NCI-H187 (cell line): ENCODE measurements around the gene RAD51B.
"Not testable (repeated sequence)": the region's sequence is repeated elsewhere in the genome, so short reads cannot be mapped to it uniquely, and the experiment has no call there.

Source experiments
- DNase-seq, 2 experiments: peaks; one replicate each; lab custom pipeline; 2025; lab: John Stamatoyannopoulos, UW

Gene RAD51B

DNA sequence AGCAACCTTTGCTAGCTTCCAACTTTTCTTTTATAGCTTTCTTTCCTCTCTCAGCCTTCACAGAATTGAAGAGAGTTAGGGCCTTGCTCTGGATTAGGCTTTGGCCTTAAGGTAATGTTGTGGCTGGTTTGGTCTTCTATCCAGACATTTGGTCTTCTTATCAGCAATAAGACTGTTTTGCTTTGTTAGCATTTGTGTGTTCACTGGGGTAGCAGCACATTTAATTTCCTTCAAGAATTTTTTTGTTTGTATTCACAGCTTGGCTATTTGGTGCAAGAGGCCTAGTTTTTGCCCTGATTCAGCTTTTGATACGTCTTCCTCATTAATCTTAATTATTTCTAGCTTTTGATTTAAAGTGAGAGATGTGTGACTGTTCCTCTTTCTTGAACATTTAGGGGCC lies 130.8 kb downstream of the RAD51B start:
- no peak for DNase-seq

DNA sequence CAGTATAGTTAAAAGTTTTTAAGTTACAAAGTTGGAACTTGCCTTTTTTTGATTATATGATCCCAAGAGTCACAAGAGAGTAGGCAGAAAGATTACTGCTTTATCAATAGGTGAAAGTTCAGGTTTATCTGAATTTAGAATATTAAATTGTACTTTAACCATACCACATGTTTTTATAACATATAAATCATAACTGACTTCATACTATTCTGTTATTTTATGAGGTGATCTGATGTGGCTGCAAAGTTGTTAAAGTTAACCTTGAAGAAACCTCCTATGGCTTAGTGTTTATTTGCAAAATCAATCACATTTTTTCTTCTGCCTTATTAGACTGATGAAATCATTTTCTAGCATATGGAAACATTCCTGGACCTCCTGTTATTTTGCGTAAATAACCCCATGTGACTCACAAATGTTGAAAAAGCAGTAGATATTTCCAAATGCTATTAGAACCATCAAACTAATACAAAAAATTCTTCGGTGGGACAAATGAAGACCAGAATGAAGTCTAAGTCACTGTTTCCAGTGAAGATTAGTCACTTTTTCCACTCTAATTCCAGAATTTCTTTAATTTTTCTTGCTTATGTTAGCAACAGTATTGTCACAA lies 132.1 kb downstream of the RAD51B start:
- no peak for DNase-seq

DNA sequence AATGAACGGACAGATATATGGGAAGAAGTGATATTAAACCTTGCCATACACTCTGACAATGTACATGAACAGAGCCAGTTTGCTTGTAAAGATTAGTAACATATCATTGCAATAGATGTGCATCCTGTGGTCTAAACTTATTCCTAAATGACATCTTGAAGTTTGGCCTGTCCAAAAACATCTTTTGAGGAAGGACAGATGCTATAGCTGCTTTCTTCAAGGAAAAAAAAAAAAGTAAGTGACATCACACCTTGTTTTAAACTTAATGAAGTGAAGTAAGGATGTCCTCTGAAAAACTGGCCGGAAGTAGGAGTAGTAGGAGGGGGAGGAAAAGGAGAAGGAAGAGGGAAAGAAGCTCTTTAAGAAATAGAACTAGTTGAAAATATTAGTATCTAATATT lies 132.8 kb downstream of the RAD51B start:
- no peak for DNase-seq

DNA sequence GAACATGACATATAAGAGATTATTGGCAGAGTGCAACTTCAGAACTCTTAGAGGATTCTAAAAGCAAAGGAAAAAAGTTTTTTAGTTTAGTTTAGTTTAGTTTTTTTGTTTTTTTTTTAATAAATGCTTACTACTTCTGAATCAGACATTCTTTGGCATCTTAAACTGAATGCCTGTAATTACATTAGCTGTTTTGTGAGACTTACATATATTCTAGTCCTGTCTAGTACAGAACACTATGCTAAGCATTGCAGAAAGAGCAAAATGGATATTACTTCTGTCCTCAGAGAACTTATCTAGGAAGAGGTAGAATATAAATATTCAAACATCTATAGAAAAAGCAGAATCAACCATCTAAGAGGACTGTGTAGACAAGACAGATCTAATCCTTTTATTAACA lies 133.2 kb downstream of the RAD51B start:
- DNase-seq: no peak

DNA sequence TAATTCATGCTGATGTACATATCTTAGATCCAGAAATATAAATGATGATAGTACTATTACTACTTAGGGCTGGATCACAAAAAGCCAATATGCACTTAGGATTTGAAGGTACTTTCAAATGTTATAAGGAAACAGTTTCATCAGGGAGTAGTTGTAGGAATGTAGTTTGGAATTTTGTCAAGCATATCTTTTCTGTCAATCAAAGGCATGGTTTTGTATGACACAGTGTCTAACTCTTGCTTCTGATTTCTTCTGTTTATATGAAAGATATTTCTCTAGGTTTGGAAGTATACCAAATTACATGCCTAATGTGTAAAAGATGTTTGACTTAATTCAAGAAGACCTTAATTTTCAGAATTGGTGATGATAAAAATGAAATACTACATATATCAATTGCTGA lies 135.7 kb downstream of the RAD51B start:
- no peak for DNase-seq

DNA sequence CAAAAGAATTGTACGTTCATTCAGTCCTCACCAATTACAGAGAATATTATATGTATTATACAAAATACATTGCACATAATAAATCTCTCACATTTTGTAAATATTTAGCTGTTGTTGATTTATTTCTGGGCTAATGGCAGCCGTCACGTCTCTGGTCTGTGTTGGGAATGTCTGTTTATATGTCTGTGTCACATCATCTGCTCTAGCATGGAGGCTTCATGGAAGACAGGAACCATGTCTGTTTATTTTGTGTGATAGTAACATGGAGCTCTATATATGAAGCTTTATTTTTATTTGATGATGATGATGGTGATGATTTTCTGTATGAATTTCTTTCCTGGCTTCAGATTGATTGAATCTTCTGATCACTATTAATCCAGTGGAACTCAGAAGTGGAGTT lies 138.4 kb downstream of the RAD51B start:
- DNase-seq: no peak

DNA sequence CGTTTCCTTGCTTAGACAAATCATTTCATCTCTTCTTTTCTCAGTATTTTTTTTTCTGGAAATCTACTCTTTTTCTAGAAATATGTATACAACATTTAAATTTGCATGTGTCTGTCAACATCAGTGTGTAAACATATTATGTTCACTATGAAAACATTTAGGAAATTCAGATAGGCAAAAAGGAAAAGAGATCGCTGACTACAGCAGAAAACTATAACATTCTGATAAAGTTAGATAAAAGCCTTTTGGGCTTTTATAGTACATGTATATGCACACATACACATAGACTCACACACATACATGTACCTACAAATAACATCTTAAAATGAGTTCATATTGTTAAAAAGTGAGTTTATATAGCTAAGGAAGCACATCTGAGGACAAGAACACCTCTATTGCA lies 142.1 kb downstream of the RAD51B start:
- no peak for DNase-seq

DNA sequence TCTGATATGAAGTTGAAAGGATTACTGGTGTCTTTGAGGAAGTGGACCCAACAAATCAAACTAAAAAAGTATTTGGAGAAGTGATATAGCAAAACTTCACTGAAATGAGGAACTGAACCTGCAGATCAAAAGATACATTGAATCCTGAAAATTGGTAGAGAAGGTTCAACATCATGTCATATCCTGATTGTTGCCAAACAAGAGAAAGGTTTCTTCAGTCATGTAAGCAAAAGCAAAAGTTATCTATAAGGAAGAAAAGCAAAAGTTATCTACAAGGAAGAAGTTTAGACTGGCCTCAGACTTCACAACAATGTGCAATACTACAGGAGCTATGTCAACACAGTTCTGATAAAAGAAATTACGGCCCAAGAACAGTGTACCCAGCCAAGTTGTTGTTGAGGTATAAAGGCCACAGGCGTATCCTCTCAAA lies 142.7 kb downstream of the RAD51B start:
- no peak for DNase-seq

DNA sequence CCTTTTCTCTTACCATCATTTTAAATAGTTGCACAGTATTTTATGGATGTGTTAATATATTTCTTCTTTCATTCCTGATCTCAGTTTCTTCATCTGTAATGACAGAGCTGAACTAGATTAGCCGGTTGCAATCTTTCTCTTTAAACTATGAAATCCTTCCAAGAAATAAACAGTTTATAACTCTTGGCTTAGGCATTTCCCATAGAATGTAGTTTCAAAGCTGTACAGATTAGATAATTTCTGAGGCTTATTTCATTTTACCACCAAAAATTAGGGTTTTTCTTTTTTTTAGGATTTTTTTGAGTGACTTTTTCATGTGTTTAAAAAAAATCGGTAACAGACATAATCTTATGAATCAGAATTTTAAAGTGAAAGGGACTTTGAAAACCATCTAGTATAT lies 144.0 kb downstream of the RAD51B start:
- DNase-seq: no peak

DNA sequence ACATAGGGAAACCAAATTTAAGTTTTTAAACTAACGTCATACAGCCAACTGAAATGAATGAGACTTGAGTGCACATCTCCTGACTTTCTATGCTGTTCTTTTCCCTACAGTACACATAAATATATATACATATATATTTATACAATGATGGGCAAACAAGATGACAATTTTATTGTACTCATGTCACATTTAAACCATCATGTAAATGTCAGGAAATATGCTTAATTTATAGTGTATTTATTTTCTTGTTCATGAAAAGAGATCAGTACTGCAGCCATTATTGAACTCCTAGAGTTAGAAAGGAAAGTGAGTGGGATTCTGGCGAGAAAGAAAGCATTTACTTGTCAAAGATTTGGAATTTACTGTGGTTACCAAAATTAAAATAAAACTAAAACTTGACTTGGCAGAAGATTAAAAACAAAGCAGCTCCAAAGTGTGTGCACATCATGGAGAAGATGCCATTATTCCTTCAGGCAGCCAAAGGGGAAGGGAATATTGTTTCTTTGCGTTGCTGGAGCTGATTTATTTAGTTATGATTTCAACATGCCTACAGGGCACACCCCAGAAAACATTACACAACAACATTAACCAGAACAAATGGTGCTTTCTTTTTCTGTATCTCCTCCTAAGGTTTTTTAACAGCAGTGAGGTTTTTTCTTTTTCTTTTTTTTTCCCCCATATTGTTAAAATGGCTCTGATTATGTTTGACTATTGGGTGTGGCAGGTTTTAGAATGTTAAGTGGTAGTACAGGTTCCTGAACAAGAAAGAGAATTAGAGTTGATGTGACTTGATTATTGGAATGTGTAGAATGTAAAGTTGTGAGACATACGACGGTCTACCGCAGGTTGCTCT lies 144.6 kb downstream of the RAD51B start:
- DNase-seq: no peak

DNA sequence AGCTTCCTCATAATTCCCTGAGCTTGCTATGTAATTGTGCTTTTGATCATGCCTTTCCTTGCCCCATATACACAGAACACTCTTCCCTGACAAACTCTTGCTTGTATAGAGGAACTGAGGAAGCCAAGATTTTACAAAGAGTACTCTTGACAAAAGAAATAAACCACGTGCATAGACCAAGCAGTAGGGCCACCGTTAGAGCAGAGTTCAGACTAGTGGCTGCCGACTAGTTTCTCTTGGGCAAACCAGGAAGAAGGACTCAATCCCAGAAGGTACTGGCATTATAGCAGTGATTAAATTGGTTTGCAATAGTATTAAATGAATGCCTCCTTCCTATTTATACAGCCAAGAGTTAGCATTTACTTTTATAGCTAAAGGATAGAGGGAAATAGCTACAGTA lies 146.1 kb downstream of the RAD51B start:
- DNase-seq: no peak

DNA sequence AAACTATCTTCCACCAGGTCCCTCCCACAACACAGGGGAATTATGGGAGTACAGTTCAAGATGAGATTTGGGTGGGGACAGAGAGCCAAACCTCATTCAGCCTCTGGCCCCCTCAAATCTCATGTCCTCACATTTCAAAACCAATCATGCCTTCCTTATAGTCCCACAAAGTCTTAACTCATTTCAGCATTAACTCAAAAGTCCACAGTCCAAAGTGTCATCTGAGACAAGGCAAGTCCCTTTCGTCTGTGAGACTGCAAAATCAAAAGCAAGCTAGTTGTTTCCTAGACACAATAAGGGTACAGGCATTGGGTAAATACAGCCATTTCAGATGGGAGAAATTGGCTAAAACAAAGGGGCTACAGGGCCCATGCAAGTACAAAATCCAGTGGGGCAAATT lies 147.6 kb downstream of the RAD51B start:
- no peak for DNase-seq

DNA sequence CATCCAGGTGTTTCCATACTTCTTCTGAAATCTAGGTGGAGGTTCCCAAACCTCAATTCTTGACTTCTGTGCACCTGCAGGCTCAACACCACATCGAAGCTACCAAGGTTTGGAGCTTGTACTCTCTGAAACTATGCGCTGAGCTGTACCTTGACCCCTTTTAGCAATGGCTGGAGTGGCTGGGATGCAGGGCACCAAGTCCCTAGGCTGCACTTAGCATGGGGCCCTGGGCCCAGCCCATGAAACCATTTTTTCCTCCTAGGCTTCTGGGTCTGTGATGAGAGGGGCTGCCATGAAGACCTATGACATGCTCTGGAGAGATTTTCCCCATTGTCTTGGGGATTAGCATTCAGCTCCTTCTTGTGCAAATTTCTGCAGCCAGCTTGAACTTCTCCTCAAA lies 148.4 kb downstream of the RAD51B start:
- not testable (repeated sequence) for DNase-seq

DNA sequence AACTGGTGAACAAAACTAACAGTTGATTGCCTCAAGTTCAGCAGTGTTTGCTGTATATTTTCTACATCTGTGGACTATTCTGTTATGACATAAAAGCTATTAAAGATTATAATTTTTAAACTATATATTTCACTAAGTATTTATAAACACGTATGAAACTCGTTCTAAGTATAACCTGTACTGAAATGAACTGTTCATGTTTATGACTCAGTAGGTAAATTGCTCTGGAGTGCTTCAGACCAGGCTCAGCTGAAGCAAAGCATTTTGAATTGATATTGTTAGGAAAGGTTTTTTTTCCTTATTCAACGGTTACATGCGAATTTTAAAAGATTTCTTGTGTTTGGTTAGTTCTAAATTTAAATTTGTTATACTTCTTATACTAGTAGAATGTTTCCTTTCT lies 151.3 kb downstream of the RAD51B start:
- no peak for DNase-seq

DNA sequence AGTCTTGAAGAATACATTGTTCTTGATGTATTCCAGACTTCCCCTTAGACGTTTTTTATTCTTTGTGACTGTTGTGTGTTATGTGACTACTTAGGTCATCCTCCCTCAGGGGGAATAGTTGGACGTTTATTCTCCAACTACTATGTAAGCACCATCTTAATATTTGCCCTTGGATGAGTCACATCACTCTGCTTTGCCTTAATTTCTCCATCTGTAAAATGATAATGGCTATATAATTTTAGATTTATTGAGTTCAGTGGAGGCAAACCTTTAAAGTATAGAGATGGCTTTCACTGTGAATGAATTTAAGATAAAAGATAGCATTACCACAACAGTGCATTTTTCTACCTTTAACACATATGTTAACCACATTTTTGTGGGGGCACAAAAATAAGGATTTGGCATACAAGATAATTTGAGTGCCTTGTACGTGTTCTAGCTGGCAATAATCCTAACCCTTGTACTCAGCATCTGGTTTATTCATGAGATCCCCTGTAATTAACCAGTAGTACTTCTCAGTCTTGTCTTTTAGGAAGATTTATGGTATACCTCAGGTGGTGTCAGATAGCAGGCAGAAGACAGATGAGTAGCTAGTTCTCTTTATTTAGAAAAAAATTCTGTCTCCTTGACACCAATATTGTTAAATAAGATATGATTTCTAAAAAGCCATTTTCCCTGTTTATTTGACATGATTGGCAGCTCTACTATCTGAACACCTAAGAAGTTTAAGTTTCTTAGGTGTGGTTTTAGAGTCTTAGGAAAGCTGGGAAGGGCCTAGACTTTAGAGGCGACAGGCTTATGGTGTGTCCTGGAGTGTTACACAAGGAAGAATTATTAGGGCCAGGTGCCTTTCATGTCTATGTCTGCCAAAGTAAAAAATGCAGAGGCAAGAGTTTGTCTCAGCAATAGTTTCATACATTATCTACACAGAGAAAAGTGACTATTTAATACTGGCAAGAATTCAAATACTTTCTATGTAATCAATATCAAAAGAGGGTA lies 152.3 kb downstream of the RAD51B start:
- peak in 1 of 2 experiments; percentile 20 for DNase-seq

DNA sequence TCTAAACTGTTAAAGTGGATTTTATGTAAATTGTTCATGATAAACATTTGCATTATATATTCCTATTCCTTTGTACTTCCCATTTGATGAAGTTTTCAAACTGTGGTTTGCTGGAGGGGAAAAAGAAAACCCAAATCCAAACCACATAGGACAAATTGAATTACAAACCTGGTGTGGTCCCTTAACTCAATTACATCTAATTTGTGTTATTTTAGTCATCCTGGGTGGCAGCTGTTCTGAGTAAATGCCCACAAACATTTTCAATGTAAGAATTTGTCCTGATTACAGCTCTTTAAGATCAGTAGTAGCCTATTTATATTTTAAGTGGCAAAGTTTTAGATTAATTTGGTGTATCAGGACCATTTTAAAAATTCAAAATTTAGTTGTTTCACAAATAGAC lies 153.9 kb downstream of the RAD51B start:
- no peak for DNase-seq

DNA sequence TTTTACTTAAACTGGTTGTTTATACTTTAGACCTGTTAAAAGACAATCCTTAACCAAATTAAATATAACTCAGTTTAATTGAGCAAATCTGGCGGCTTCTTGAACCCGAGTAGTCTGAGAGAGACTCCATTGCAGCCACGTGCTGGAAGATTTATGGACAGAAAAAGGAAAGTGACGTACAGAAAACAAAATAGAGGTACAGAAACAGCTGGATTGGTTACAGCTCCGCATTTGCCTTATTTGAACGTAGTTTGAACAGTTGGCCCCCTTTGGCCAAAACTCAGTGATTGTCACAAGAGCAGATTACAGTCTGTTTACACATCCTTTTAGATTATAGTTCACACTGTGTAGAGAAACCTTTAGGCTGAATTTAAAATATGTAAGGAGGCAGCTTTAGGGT lies 155.9 kb downstream of the RAD51B start:
- DNase-seq: no peak

DNA sequence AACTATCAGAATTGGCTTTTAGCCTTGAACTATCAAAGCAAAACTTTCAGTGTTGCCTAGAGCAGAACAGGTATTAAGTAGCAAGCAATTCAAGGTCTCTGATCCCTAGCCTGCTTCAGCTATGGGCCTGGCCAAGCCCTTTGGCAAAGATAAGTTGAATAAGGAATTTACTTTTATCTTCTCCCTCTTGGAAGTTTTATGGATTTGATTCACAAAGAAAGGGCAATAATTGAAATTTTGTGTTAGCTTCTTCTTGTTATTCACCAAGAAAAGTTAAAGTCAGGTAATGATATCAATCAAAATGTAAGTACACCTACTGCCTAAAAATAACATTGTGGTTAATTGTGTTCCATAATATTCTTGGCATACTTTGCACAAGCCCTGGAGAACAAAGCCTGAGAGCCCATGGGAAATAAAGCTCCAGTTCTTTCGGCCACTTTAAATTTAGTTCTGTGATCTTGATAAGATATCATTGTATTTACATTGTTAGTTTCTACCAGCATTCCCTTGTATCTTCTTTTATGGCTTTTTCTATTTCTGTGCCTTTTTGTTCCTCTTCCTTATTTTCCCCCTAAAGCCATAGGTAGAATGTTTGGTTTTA lies 158.0 kb downstream of the RAD51B start:
- DNase-seq: no peak

DNA sequence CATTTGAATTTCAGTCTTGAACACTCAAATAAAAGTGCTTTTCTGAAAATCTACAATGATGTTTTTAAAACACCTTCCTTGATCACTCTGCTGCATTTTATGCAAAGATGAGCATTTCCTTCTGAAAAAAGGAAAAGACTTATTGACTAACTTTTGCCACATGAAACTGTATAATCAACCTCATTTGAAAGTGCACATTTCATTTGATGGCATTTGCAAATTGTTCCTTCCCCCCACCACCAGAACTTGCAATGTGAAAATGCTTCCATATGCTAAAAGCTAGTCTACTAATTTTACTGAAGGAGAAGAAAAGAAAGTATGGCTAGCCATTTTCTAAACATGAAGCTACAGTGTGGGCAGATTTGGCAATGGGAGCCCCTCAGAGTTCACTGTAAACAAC lies 159.2 kb downstream of the RAD51B start:
- no peak for DNase-seq

DNA sequence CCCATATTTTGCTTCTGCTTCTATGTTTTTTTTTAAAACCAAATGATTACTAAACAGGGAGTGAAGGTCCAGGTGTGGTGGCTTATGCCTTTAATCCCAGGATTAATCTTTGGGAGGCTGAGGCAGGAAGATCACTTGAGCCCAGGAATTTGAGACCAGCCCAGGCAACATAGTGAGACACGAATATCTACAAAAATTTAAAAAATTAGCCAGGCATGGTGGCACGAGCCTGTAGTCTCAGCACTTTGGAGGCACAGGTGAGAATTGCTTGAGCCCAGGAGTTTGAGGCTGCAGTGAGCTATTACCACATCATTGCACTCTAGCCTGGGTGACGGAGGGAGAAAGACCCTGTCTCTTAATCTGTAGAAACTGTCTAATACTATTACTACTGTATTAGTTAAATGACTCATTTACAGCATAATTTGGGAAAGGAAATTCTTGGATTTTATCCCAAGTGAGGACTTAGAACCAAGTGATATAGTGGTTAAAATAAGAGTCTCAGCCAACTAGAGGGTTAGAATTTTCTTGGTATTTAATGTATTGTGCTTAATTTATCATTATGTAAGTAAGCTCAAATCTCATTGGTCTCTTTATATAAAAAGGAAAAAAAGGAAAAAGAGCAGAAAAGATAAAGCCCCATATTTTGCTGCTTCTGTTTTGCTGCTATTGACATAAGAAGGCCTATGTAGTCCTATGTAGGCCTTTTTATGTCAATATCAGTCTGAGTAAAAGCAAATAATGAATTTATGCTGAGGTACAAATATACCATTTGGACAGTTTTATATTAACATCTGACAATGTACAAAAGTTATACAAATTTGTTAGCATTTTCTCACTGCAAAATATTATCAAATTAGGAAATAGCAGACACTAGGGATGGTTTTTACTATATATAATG lies 163.4 kb downstream of the RAD51B start:
- no peak for DNase-seq

DNA sequence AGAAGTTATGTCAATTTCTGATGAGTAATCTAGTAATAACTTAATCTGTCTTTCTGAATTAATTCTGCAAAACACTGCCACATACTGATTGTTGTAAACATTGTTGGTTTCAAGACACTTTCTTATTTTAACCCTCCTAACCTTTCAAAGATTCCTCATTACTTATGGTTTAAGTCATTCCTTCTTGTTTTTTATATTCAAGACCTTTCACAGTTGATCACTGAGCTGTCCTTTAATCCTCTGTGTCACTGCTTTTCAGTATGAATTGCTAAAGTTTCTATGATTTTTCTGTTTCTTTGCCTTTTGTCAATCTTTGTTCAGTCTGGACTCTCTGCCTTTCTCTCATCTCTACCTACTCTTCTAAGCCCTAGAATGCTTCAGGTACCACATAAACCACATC lies 164.7 kb downstream of the RAD51B start:
- DNase-seq: no peak
